ENCODE measurements around the gene FAM174C.

The FAM174C gene

GRCh38 chr19:1260749-1261537 is 14.4 kb upstream of the FAM174C start (continued):
- TF ChIP-seq ZNF610 (tag by site-specific recombination; IDR thresholded peaks at IDR 0.05; ENCODE audit: borderline replicate concordance) (no peak), ZNF837 (tag by site-specific recombination; IDR thresholded peaks at IDR 0.05) (no peak), ZNF146 (tag by site-specific recombination; IDR thresholded peaks at IDR 0.05) (no peak), ZFP69B (tag by site-specific recombination; IDR thresholded peaks at IDR 0.05) (no peak), MZF1 (tag by site-specific recombination; IDR thresholded peaks at IDR 0.05; ENCODE audit: borderline replicate concordance) (no peak), ZNF585B (tag by site-specific recombination; IDR thresholded peaks at IDR 0.05) (no peak), ZNF26 (tag by site-specific recombination; IDR thresholded peaks at IDR 0.05) (no peak), BCL11B (tag by site-specific recombination; IDR thresholded peaks at IDR 0.05; ENCODE audit: low read depth) (no peak), ZNF558 (tag by site-specific recombination; IDR thresholded peaks at IDR 0.05) (no peak), ZNF169 (tag by site-specific recombination; IDR thresholded peaks at IDR 0.05) (no peak), ZNF626 (tag by site-specific recombination; IDR thresholded peaks at IDR 0.05) (no peak), ZNF510 (tag by site-specific recombination; IDR thresholded peaks at IDR 0.05; ENCODE audit: insufficient replicate concordance) (no peak), ZNF350 (tag by site-specific recombination; IDR thresholded peaks at IDR 0.05) (no peak), ZNF354C (tag by site-specific recombination; IDR thresholded peaks at IDR 0.05; ENCODE audit: borderline replicate concordance, low read depth) (no peak), ZNF133 (tag by site-specific recombination; IDR thresholded peaks at IDR 0.05) (no peak), ZNF266 (tag by site-specific recombination; IDR thresholded peaks at IDR 0.05; ENCODE audit: low read depth) (no peak), MEIS1 (CRISPR knock-in tag; IDR thresholded peaks at IDR 0.05; ENCODE audit: borderline replicate concordance) (no peak), ZNF423 (tag by site-specific recombination; IDR thresholded peaks at IDR 0.05) (no peak), ZNF335 (tag by site-specific recombination; conservative IDR thresholded peaks at IDR 0.05) (peak; percentile 65), ZBTB1 (tag by site-specific recombination; IDR thresholded peaks at IDR 0.05) (no peak), SETDB1 (IDR thresholded peaks at IDR 0.05; ENCODE audit: insufficient read length, low read length) (no peak), ZNF433 (tag by site-specific recombination; IDR thresholded peaks at IDR 0.05; ENCODE audit: low read depth) (no peak), ZNF677 (tag by site-specific recombination; IDR thresholded peaks at IDR 0.05) (no peak), ZNF791 (tag by site-specific recombination; IDR thresholded peaks at IDR 0.05) (no peak), ZNF24 (tag by site-specific recombination; IDR thresholded peaks at IDR 0.05) (no peak), GLIS2 (tag by site-specific recombination; IDR thresholded peaks at IDR 0.05) (peak; percentile 85), BCL11A (tag by site-specific recombination; IDR thresholded peaks at IDR 0.05; ENCODE audit: low read depth) (no peak), ZBTB10 (tag by site-specific recombination; IDR thresholded peaks at IDR 0.05) (peak; percentile 76), ZSCAN16 (tag by site-specific recombination; IDR thresholded peaks at IDR 0.05) (no peak)
- TF ChIP-seq, protein P1, sequence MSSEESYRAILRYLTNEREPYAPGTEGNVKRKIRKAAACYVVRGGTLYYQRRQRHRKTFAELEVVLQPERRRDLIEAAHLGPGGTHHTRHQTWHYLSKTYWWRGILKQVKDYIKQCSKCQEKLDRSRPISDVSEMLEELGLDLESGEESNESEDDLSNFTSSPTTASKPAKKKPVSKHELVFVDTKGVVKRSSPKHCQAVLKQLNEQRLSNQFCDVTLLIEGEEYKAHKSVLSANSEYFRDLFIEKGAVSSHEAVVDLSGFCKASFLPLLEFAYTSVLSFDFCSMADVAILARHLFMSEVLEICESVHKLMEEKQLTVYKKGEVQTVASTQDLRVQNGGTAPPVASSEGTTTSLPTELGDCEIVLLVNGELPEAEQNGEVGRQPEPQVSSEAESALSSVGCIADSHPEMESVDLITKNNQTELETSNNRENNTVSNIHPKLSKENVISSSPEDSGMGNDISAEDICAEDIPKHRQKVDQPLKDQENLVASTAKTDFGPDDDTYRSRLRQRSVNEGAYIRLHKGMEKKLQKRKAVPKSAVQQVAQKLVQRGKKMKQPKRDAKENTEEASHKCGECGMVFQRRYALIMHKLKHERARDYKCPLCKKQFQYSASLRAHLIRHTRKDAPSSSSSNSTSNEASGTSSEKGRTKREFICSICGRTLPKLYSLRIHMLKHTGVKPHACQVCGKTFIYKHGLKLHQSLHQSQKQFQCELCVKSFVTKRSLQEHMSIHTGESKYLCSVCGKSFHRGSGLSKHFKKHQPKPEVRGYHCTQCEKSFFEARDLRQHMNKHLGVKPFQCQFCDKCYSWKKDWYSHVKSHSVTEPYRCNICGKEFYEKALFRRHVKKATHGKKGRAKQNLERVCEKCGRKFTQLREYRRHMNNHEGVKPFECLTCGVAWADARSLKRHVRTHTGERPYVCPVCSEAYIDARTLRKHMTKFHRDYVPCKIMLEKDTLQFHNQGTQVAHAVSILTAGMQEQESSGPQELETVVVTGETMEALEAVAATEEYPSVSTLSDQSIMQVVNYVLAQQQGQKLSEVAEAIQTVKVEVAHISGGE (tag by site-specific recombination; conservative IDR thresholded peaks at IDR 0.05; ENCODE audit: low read depth), result no peak
